ENCODE results near the gene MISFA. TPM values are rescaled to one million over a fixed set of nuclear protein-coding genes. Genes with fewer than 3 reads are reported as not detected.
"Not testable (repeated sequence)": the region's sequence is repeated elsewhere in the genome, so short reads cannot be mapped to it uniquely, and the experiment has no call there.

Gene MISFA
- total and polyA plus RNA-seq, 2 of the 4 experiments (the other 2 are of a cell fraction), result 0.38 TPM; not detected in 1

- TF ChIP-seq MAFK (IDR thresholded peaks at IDR 0.05; ENCODE audit: low read depth, low read length) (no peak), RFX5 (IDR thresholded peaks at IDR 0.05; ENCODE audit: low read depth, low read length) (no peak), FOS (IDR thresholded peaks at IDR 0.05; ENCODE audit: low read depth, low read length) (no peak), RCOR1 (IDR thresholded peaks at IDR 0.05; ENCODE audit: insufficient replicate concordance, low read length) (no peak), CHD1 (IDR thresholded peaks at IDR 0.05; ENCODE audit: low read depth, low read length) (no peak)
Measured at GRCh38 chr11:18641677-18642076, 42.1 kb downstream of the MISFA start (continued).

- ATAC-seq (ENCODE audit: low read depth); H2BK15ac ChIP-seq (ENCODE audit: low read depth, low read length); H3K23ac ChIP-seq (ENCODE audit: low read depth, low read length); H2AK9ac ChIP-seq (replicated peaks; ENCODE audit: low read depth, low read length, poor library complexity); BruUV-seq (replicated peaks); intact Hi-C loops (cut with micrococcal nuclease); H4K20me1 ChIP-seq (ENCODE audit: insufficient read depth, low read length); H3K18ac ChIP-seq (ENCODE audit: low read depth, low read length); dilution Hi-C loops (cut with HindIII; ENCODE audit: low sequenced_read_pairs, unreplicated experiment); H3K14ac ChIP-seq (replicated peaks; ENCODE audit: low read depth, low read length); H3K4me3 ChIP-seq (ENCODE audit: insufficient read depth, low read depth, low read length); H3K9ac ChIP-seq (ENCODE audit: low read depth, low read length); H3K4me2 ChIP-seq (ENCODE audit: low read depth, low read length); H2AK5ac ChIP-seq (ENCODE audit: low read depth, low read length); H3K36me3 ChIP-seq (ENCODE audit: control insufficient read depth, insufficient read depth, low read length); H4K5ac ChIP-seq (ENCODE audit: low read depth, low read length); POLR2A ChIA-PET (ENCODE audit: unreplicated experiment); H3K9me3 ChIP-seq (ENCODE audit: control insufficient read depth, insufficient read depth, low read length); H3K56ac ChIP-seq (ENCODE audit: extremely low read depth, insufficient read depth, low read length); CTCF ChIA-PET; H3K79me1 ChIP-seq (ENCODE audit: low read depth in 1 of 2, low read length in 2 of 2); H2BK120ac ChIP-seq (ENCODE audit: low read depth, low read length); DNase-seq; H4K8ac ChIP-seq (ENCODE audit: low read depth in 2 of 2, low read length in 2 of 2); H4K91ac ChIP-seq (ENCODE audit: insufficient read depth, low read depth, low read length); H2BK20ac ChIP-seq (ENCODE audit: low read depth, low read length); H2BK5ac ChIP-seq (ENCODE audit: low read depth, low read length, poor library complexity, severe bottlenecking); H2AFZ ChIP-seq (replicated peaks; ENCODE audit: low read length, poor library complexity); H3K4me1 ChIP-seq (ENCODE audit: control insufficient read depth, insufficient read depth, low read length); H3K27ac ChIP-seq (ENCODE audit: insufficient read depth, low read length); H3K4ac ChIP-seq (ENCODE audit: low read depth, low read length); H3K27me3 ChIP-seq (ENCODE audit: control insufficient read depth, insufficient read depth, low read length); in situ Hi-C loops (cut with MboI; ENCODE audit: low sequenced_read_pairs); H3K9me1 ChIP-seq (ENCODE audit: insufficient read depth, low read length): not testable (repeated sequence)
- WGBS, 2 experiments (ENCODE audit: extremely low coverage in 2 of 2, insufficient read length in 1 of 2), result no CpG with 5 or more reads among the region's 4 CpGs
Measured at GRCh38 chr11:18643034-18643433, 43.4 kb downstream of the MISFA start.
